Right renal cortex interstitium (tissue), 3 donors: ENCODE results near the gene PTPN6. TPM values are rescaled to one million over a fixed set of nuclear protein-coding genes. Genes with fewer than 3 reads are reported as not detected.

ENCODE experiments used
- DNase-seq, 3 donors: peaks; one replicate each; pipeline ENCODE4 v3.0.0-alpha.2; 2013; ENCODE audit warnings: low read depth in 3 of 3, low spot score in 2 of 3
- polyA plus RNA-seq, 3 donors: library from polyadenylated mRNA; unstranded; fragments of 120-200 nt; gene quantifications; one replicate each; pipeline ENCODE4 v1.2.1, GENCODE V29; 2013; ENCODE audit not compliant: insufficient read length in 3 of 3

The PTPN6 gene
- polyA plus RNA-seq, 3 donors = 19.0 to 21.1 (median 19.5) TPM

GRCh38 chr12:6921996-6922946, 28.9 kb upstream of the PTPN6 start:
- DNase-seq = no peak

GRCh38 chr12:6923003-6923732, 28.0 kb upstream of the PTPN6 start:
- no peak for DNase-seq

DNA sequence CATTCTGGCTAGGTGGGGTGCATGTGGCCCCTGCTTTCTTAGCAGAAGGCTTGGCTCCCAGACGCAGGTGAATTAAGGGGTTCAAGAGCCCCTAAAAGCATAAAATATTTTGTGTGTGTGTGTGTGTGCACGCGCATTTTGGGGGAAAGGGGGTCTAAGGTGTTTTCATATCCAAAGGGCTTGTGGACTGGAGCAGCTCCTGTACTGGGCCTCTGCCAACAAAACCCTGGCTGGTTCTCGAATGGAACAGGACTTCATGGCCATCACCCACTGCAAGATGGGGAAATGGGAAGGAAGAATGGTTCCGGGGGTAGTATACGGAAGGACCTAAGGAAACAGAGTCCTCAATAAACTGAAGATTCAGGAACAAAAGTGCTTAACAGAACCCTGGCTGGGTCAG, 27.3 kb upstream of the PTPN6 start:
- no peak for DNase-seq

DNA sequence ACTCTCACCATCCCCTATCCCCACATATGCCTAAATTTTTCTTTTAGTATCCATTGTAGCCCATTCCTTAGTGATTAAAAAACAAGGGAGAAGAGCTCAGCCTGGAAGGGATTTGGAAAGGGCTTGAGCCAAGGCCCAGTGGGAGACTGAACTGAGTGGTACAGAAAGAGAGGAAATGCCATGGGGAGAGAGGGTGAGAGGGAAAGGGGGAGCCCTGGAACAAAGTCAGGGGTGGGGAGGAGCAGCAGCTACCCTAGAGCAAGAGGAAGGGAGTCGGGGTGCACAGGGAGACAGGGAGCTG, 26.0 kb upstream of the PTPN6 start:
- DNase-seq = no peak

DNA sequence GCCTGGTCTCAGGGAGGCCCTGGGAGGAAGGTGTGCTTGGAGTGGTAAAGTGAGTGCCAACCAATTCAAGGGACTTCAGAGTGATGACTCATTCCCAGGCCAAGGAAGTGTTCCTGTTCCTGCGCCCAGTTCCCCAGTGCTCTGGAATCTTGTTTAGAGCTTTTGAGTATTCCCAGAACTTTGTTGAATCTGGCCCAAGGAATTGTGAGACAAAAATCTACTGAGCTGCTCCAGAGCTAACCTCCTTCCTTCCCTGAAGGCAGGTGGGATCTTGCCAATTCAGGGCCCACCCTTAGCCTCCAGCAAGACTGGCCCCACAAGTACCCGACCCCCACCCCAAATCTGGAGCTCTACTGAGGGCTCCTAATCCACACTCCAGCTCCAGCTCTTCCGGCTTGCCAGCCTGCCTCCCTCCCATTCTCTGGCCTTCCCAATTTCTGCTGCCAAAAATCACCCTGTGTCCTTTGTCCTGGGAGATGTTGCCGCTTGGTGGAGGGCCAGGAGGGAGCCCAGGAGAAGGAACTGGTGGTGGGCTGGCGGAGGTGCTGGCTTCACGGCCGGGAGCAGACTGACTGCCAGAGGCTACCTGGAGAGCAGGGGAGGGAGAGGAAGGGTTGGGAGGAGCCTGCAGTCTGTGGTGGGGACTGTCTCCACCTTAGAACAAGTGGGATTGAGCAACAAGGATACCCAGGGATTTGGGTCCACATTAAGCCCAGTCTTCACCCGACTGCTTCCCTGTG, 25.4 kb upstream of the PTPN6 start:
- DNase-seq = no peak

DNA sequence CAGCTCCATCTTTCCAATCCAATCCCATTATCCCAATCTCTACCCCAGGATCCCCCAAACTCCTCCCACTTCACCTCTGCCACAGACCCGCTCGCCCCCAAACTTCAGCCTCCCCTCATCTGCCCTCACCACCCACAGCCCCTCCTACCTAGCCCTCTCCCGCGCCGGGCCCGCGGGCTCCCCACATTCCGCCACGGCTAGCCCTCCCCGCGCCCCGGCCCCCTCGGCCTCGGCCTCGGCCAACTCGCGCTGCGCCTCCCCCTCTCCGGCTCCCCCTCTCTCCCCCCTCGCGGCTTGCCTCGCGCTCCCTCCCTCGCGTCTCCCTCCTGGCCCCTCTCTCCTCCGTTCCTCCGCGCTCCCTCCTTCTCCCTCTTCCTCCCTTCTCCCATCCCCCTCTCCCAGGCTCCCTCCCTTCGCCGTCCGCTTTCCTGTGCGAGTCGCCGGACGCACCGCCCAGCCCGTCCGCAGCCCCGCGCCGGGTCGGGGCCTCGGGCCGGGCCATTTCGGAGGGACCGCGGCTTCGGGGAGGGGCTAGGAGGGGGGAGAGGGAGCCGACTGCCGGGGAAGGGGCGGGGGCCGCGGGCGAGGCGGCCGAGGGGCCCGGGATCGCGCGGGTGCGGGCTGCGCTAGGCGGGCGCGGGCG, 23.7 kb upstream of the PTPN6 start, which contains the start of gene ATN1:
ATN1 (plus strand) TSS at position 581 of the 643 bp plus-strand sequence. CDS start 6,043 bp downstream, outside the sequence.
- DNase-seq = peak in 2 of 3 donors; percentile 80 to 82

DNA sequence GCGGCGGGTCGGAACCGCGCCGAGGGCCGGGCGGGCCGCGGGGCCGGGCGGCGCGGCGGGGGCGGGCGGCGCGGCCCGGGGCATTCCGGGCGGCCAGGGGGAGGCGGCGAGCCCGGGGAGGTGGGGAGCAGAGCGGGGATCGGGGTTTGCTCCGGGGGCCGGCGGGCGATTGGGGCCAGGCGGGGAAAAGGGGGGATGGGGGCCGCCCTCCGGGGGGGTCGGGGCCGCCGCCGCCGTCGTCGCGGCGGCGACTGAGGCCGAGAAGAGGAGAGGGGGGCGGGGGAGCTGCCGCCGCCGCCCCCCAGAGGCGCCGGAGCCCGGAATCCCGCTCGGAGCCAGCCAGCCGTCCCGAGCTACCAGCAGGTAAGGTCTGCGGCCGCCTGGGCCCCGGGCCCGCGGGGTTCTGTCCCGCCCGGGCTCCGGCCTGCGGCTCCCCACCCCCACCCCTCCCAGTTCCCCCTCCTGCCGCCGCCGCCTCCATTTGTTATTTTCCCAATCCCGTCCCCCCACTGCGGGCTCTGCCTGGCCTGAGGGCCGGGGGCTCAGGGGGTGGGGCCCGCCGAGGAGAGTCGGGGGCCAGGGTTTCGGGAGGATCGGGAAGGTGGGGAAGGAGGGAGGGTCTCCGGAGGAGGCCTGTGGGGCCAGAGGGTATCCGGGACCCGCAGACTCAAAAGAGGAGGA, 23.0 kb upstream of the PTPN6 start:
- DNase-seq = no peak

- DNase-seq = no peak
Observed at GRCh38 chr12:6928703-6929407, 22.3 kb upstream of the PTPN6 start.

- no peak for DNase-seq
Observed at GRCh38 chr12:6929466-6930452, 21.4 kb upstream of the PTPN6 start.

GRCh38 chr12:6932766-6933165, 18.4 kb upstream of the PTPN6 start:
- no peak for DNase-seq

DNA sequence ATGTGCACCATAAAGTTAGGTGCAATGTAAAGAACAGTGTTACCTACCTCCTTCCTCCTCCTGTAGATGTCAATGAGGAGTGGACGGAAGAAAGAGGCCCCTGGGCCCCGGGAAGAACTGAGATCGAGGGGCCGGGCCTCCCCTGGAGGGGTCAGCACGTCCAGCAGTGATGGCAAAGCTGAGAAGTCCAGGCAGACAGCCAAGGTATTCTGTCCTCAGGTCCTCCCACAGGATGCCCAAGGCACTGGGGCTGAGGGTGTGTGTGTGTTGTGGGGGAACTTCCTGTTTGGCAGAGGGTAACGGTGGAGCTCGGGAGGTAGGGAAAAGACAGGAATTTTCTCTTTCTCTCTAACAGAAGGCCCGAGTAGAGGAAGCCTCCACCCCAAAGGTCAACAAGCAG, 17.0 kb upstream of the PTPN6 start:
- DNase-seq = no peak

DNA sequence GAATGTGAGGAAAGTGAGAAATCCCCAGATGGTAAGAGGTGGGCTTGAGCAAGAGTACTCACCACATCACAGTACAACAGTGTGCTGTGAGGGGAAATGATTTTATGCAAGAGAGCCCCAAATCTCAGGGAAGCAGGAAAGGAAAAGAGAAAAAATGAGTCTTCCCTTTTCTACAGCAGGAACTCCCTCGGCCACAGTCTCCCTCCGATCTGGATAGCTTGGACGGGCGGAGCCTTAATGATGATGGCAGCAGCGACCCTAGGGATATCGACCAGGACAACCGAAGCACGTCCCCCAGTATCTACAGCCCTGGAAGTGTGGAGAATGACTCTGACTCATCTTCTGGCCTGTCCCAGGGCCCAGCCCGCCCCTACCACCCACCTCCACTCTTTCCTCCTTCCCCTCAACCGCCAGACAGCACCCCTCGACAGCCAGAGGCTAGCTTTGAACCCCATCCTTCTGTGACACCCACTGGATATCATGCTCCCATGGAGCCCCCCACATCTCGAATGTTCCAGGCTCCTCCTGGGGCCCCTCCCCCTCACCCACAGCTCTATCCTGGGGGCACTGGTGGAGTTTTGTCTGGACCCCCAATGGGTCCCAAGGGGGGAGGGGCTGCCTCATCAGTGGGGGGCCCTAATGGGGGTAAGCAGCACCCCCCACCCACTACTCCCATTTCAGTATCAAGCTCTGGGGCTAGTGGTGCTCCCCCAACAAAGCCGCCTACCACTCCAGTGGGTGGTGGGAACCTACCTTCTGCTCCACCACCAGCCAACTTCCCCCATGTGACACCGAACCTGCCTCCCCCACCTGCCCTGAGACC, 15.6 kb upstream of the PTPN6 start:
- no peak for DNase-seq

DNA sequence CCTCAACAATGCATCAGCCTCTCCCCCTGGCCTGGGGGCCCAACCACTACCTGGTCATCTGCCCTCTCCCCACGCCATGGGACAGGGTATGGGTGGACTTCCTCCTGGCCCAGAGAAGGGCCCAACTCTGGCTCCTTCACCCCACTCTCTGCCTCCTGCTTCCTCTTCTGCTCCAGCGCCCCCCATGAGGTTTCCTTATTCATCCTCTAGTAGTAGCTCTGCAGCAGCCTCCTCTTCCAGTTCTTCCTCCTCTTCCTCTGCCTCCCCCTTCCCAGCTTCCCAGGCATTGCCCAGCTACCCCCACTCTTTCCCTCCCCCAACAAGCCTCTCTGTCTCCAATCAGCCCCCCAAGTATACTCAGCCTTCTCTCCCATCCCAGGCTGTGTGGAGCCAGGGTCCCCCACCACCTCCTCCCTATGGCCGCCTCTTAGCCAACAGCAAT, 14.9 kb upstream of the PTPN6 start:
- no peak for DNase-seq

- DNase-seq = no peak
Observed at GRCh38 chr12:6936636-6937480, 14.3 kb upstream of the PTPN6 start.

GRCh38 chr12:6937481-6938352, 13.4 kb upstream of the PTPN6 start:
- peak; percentile 86 to 90 (median 89) for DNase-seq
